ENCODE results near the gene NDUFA5. TPM values are rescaled to one million over a fixed set of nuclear protein-coding genes. Genes with fewer than 3 reads are reported as not detected.
"Not testable (repeated sequence)": the region's sequence is repeated elsewhere in the genome, so short reads cannot be mapped to it uniquely, and the experiment has no call there.

NDUFA5 gene
- total RNA-seq, 4 donors from 2014 or later = 27.2 to 97.6 (median 85.0) TPM

DNA sequence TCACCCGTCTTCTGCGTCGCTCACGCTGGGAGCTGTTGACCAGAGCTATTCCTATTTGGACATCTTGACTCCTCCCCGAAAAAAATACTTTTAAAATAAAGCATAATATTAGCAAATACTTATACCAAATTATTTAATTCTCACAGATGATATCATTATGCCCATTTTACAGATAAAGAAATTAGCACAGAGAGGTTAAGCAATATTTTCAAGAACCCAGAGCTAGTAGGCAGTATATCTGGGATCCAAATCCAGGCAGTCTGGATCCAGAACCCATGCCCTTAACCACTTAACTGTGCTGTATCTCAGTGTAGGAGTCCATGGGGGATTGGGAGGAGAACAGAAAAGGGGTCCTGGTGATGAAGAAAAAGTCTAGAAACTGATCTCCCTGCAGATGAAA is 29.4 kb downstream of the NDUFA5 start:
- no peaks in the 10 kb centered on the region for H3K4me1 ChIP-seq
- H3K27ac ChIP-seq = no peak overlapping the region
- intact Hi-C loops (cut with DNase I; ENCODE audit: low total_unique reads) = no loop called here
- H3K9me3 ChIP-seq = no peaks in the 10 kb centered on the region
- DNase-seq = no peak
- no peaks in the 10 kb centered on the region for H3K36me3 ChIP-seq
- H3K4me3 ChIP-seq = no peak overlapping the region
- TF ChIP-seq CTCF (IDR thresholded peaks at IDR 0.05) (no peak), POLR2A (IDR thresholded peaks at IDR 0.05) (no peak)
- no peaks in the 10 kb centered on the region for H3K27me3 ChIP-seq

- H3K9me3 ChIP-seq; H3K27ac ChIP-seq; intact Hi-C loops (cut with DNase I; ENCODE audit: low total_unique reads); H3K36me3 ChIP-seq; DNase-seq; H3K27me3 ChIP-seq; H3K4me1 ChIP-seq; H3K4me3 ChIP-seq: not testable (repeated sequence)
These were observed 29.8 kb downstream of the NDUFA5 start for GRCh38 chr7:123527712-123528225.

GRCh38 chr7:123526533-123526932 is 31.1 kb downstream of the NDUFA5 start:
- H3K27me3 ChIP-seq; intact Hi-C loops (cut with DNase I; ENCODE audit: low total_unique reads); H3K4me3 ChIP-seq: not testable (repeated sequence)

DNA sequence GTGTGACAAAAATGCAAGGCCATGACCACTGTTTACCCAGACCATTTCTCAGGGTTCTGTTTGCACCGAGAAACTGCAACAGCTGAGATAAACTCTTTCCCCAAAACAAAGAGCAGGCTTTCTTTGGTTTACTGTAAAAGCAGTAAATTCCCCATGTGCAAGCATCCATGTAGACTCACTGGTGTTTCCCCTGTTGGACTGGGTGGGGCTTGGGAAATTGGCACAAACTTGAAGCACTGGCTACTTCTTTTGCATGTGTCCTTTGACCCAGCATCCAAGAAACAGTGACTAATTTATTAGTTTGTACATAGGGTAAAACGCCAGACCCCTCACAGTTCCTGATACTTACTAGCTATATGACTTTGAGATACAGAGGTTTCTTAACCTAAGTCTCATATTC is 35.6 kb downstream of the NDUFA5 start:
- H3K36me3 ChIP-seq = no peaks in the 10 kb centered on the region
- TF ChIP-seq POLR2A (IDR thresholded peaks at IDR 0.05) = no peak
- TF ChIP-seq CTCF (IDR thresholded peaks at IDR 0.05) = no peak
- no peak for DNase-seq
- H3K27ac ChIP-seq = no peak overlapping the region
- H3K9me3 ChIP-seq = no peaks in the 10 kb centered on the region
- H3K4me3 ChIP-seq = no peak overlapping the region
- H3K4me1 ChIP-seq = no peaks in the 10 kb centered on the region
- intact Hi-C loops (cut with DNase I; ENCODE audit: low total_unique reads) = no loop called here
- no peaks in the 10 kb centered on the region for H3K27me3 ChIP-seq

More at GRCh38 chr7:123526533-123526932, 31.1 kb downstream of the NDUFA5 start:
- not testable (repeated sequence) for H3K9me3 ChIP-seq, DNase-seq, H3K4me1 ChIP-seq, H3K36me3 ChIP-seq, H3K27ac ChIP-seq

- no peak for TF ChIP-seq CTCF (IDR thresholded peaks at IDR 0.05)
- no peak for TF ChIP-seq POLR2A (IDR thresholded peaks at IDR 0.05)
- Histone ChIP-seq H3K27me3 (no peaks in the 10 kb centered on the region), H3K4me1 (no peaks in the 10 kb centered on the region), H3K36me3 (no peaks in the 10 kb centered on the region), H3K27ac (no peak overlapping the region), H3K4me3 (no peak overlapping the region), H3K9me3 (no peaks in the 10 kb centered on the region)
- intact Hi-C loops (cut with DNase I; ENCODE audit: low total_unique reads) = no loop called here
- no peak for DNase-seq
These were observed 52.4 kb downstream of the NDUFA5 start for GRCh38 chr7:123505221-123505620.

DNA sequence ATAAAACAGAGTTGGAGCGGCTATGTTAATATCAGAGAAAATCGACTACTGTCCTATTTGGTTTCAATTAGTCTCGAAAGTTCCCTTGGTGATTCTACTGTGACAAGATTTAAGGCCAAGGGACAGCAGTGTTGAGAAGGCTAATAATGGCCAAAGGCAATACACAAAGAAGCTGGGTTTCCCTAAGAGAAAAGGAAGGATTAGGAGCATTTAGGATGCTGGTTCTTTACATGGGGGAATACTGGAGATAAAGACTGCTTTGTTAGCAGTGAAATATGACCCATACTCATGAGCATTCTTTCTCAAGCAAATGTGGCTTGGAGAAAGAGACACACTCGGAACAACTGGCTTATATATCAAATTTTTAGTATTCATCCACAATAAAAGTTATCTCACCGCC is 55.4 kb downstream of the NDUFA5 start:
- Histone ChIP-seq H3K36me3 (no peaks in the 10 kb centered on the region), H3K9me3 (no peaks in the 10 kb centered on the region), H3K27ac (no peak overlapping the region), H3K4me3 (no peak overlapping the region), H3K27me3 (no peaks in the 10 kb centered on the region), H3K4me1 (no peaks in the 10 kb centered on the region)
- no peak for DNase-seq
- no peak for TF ChIP-seq POLR2A (IDR thresholded peaks at IDR 0.05)
- no peak for TF ChIP-seq CTCF (IDR thresholded peaks at IDR 0.05)
- intact Hi-C loops (cut with DNase I; ENCODE audit: low total_unique reads) = no loop called here
